ENCODE results near the gene VRTN. TPM values are rescaled to one million over a fixed set of nuclear protein-coding genes. Genes with fewer than 3 reads are reported as not detected.

Gene VRTN
- total and polyA plus RNA-seq, 9 of the 15 experiments (the other 6 are each of a cell fraction or from before 2014, with no cell fraction given) = 0.05 to 0.09 (median 0.06) TPM; not detected in 6

GRCh38 chr14:74348241-74348734, at the start of gene VRTN (continued):
- no peak for TF ChIP-seq MGA (IDR thresholded peaks at IDR 0.05)
